Stimulated activated memory B cell treated with anti-CD40 and anti-IgM and Interleukin-4, amounts not matched to agents 10 μg/mL and 1 μg/mL and 100 μg/mL, for 72 hours (primary cell): ENCODE measurements around the gene STXBP4.

Experiments used
- ATAC-seq: fragments of 150-1000 bp; cut with Tn5 transposase; 2 replicates; pipeline ENCODE4 v1.10.0; 2021
- H3K27ac Mint-ChIP-seq: one replicate; pipeline ENCODE4 v1.8.0; 2022; ENCODE audit warnings: mild to moderate bottlenecking, mixed read lengths
- H3K27me3 Mint-ChIP-seq: one replicate; pipeline ENCODE4 v1.8.0; 2022; ENCODE audit warnings: mixed read lengths
- H3K36me3 Mint-ChIP-seq: one replicate; pipeline ENCODE4 v1.8.0; 2022; ENCODE audit warnings: mixed read lengths
- H3K4me1 Mint-ChIP-seq: one replicate; pipeline ENCODE4 v1.8.0; 2022; ENCODE audit warnings: mixed read lengths
- H3K4me3 Mint-ChIP-seq: one replicate; pipeline ENCODE4 v1.8.0; 2022; ENCODE audit warnings: mild to moderate bottlenecking, moderate library complexity, mixed read lengths
- H3K9me3 Mint-ChIP-seq: one replicate; pipeline ENCODE4 v1.8.0; 2022; ENCODE audit warnings: mixed read lengths

STXBP4 gene

GRCh38 chr17:55155856-55156560 lies 187.4 kb downstream of the STXBP4 start:
- Mint-ChIP-seq H3K36me3 (peaks cover 12% of the 10 kb centered on the region), H3K9me3 (no peaks in the 10 kb centered on the region), H3K27ac (no peak overlapping the region), H3K27me3 (no peaks in the 10 kb centered on the region), H3K4me3 (no peak overlapping the region), H3K4me1 (no peaks in the 10 kb centered on the region)
- no peak for ATAC-seq

- no peak for ATAC-seq
- H3K4me1 Mint-ChIP-seq: no peaks in the 10 kb centered on the region
- no peak overlapping the region for H3K4me3 Mint-ChIP-seq
- no peak overlapping the region for H3K27ac Mint-ChIP-seq
- peaks cover 11% of the 10 kb centered on the region for H3K36me3 Mint-ChIP-seq
- H3K9me3 Mint-ChIP-seq: no peaks in the 10 kb centered on the region
- H3K27me3 Mint-ChIP-seq: no peaks in the 10 kb centered on the region
These were observed 188.6 kb downstream of the STXBP4 start for GRCh38 chr17:55157165-55157564.

DNA sequence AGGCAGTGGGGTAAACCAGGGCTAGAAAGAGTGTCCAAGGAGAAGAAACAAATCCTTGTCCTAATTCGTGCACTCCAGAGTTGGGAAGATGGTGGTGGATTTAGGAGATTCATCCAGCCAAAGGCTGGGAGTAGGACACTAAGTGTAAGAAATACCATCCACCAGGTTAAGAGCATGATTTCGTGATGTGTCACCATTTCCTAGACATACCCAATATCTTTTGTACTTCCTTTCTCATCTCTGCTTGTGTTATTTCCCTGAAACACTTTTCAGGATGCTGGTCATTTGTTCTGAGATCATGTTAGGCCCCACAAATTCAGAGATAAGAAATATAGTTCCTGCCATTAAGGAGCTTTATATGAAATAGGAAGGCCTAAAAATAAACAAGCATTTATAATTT lies 189.9 kb downstream of the STXBP4 start:
- H3K27me3 Mint-ChIP-seq: no peaks in the 10 kb centered on the region
- H3K36me3 Mint-ChIP-seq: peaks cover 10% of the 10 kb centered on the region
- peaks cover 4% of the 10 kb centered on the region for H3K4me1 Mint-ChIP-seq
- no peak for ATAC-seq
- H3K9me3 Mint-ChIP-seq: no peaks in the 10 kb centered on the region
- no peak overlapping the region for H3K4me3 Mint-ChIP-seq
- H3K27ac Mint-ChIP-seq: no peak overlapping the region

GRCh38 chr17:55159251-55159650 lies 190.7 kb downstream of the STXBP4 start:
- Mint-ChIP-seq H3K36me3 (peaks cover 11% of the 10 kb centered on the region), H3K27me3 (no peaks in the 10 kb centered on the region), H3K27ac (no peak overlapping the region), H3K4me3 (no peak overlapping the region), H3K4me1 (peaks cover 6% of the 10 kb centered on the region), H3K9me3 (no peaks in the 10 kb centered on the region)
- ATAC-seq: no peak

DNA sequence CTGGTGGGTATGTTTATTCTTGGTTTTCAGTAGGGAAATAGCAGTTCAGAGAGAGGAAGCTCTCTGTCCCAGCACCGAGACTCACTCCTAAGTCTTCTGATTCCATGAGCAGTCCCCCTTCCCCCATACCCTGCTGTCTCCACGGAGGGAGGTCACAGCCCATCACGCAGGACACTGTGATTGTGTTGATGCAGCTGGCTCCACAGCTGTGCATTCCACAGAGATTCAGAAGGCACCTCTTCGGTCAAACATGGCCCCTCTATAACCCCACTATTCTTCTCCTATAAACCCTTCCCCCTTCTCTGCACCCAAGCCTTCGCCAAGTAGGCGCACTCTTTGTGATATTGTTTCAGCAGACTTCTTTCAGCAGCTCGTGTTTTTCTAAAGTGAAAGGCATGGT lies 191.9 kb downstream of the STXBP4 start:
- peaks cover 11% of the 10 kb centered on the region for H3K36me3 Mint-ChIP-seq
- H3K4me1 Mint-ChIP-seq: peaks cover 6% of the 10 kb centered on the region
- ATAC-seq: no peak
- H3K4me3 Mint-ChIP-seq: no peak overlapping the region
- no peaks in the 10 kb centered on the region for H3K27me3 Mint-ChIP-seq
- H3K27ac Mint-ChIP-seq: no peak overlapping the region
- no peaks in the 10 kb centered on the region for H3K9me3 Mint-ChIP-seq

DNA sequence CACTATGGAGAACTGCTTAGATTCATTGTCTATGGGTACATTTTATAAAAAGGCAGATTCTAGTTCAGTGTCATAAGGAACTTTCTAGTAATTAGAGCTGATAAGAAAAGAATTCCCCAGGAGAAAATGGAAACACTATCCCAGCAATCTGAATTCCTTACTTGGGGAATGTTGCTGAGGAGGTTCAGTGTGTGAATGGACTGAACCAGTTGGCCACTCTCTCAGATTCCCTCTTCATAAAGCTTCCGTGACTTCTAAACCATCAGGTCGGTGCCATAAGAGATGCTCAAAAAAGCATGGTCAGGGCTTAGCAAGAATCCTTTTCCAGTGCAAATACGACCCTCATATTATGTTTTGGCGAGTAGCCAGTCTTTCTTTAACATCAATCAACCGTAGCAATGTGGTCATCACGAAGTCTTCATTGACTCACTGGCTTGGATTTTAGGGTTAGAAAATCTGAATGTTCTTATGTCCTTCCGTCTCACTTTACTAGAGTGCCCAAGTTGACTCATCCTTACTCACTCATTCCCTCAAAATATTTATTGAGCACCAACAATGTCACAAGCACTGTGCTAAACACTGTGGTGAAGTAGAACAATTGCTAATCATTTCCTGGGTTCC lies 193.5 kb downstream of the STXBP4 start:
- ATAC-seq: no peak
- peaks cover 17% of the 10 kb centered on the region for H3K36me3 Mint-ChIP-seq
- no peaks in the 10 kb centered on the region for H3K27me3 Mint-ChIP-seq
- H3K27ac Mint-ChIP-seq: no peak overlapping the region
- H3K9me3 Mint-ChIP-seq: no peaks in the 10 kb centered on the region
- H3K4me1 Mint-ChIP-seq: peaks cover 6% of the 10 kb centered on the region
- no peak overlapping the region for H3K4me3 Mint-ChIP-seq

- peaks cover 9% of the 10 kb centered on the region for H3K4me1 Mint-ChIP-seq
- H3K36me3 Mint-ChIP-seq: peaks cover 17% of the 10 kb centered on the region
- no peak overlapping the region for H3K4me3 Mint-ChIP-seq
- no peak overlapping the region for H3K27ac Mint-ChIP-seq
- H3K9me3 Mint-ChIP-seq: no peaks in the 10 kb centered on the region
- H3K27me3 Mint-ChIP-seq: no peaks in the 10 kb centered on the region
- ATAC-seq: no peak
These were observed 194.0 kb downstream of the STXBP4 start for GRCh38 chr17:55162556-55162946.

DNA sequence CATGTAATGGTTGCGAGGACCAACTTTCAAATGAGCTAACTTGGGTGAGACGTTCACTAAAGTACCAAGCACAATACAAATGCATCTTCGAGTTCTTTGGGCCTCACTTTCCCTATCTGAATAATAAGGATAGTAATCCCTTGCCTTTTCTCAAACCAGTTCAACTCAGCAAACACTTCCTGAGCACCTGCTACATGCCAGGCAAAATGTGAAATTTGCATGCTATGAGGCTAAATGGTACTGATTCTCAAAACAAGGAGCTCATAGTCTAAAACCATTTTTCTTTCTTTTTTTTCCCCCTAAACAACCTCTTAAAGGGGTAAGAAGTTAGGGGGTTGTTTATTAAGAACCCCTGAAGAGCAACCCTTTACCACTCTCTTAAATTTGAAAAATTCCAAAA lies 194.8 kb downstream of the STXBP4 start:
- Mint-ChIP-seq H3K36me3 (peaks cover 17% of the 10 kb centered on the region), H3K27me3 (no peaks in the 10 kb centered on the region), H3K4me1 (peaks cover 11% of the 10 kb centered on the region), H3K27ac (no peak overlapping the region), H3K4me3 (no peak overlapping the region), H3K9me3 (no peaks in the 10 kb centered on the region)
- no peak for ATAC-seq

GRCh38 chr17:55166506-55166905 lies 197.9 kb downstream of the STXBP4 start:
- Mint-ChIP-seq H3K36me3 (peaks cover 10% of the 10 kb centered on the region), H3K4me1 (peaks cover 22% of the 10 kb centered on the region), H3K27ac (no peak overlapping the region), H3K9me3 (no peaks in the 10 kb centered on the region), H3K27me3 (no peaks in the 10 kb centered on the region), H3K4me3 (no peak overlapping the region)
- no peak for ATAC-seq

DNA sequence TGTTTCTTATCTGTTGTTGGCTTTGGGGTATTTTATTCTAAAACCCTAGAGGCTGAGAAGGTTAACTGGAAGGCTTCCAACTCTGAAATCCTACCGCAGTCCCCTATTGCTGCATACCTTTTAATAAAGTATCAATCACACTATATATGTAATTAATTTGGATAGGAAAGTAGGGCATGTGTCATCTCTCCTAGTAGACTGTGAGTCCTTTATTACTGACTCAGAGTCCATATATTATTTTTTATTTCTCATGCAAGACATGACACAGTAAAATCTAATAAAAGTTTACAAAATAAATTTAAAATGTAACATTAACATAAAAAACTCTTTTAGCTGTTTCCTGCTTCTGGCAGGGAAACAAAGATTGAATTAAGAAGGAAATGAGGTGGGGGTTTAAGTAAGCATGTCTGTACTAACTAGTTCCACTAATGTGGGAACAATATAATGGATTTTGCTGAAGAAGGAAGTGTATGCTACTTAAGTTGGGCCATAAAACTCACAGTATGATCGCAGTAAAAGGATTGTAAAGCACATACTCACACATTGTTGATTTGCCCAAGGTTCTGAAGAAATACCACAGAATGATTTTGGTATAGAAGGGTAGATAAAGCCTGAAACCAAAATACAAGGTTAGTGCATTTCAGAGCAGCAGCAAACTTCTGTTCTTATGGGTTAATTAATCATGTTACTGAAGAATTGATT lies 198.6 kb downstream of the STXBP4 start:
- Mint-ChIP-seq H3K27me3 (no peaks in the 10 kb centered on the region), H3K9me3 (no peaks in the 10 kb centered on the region), H3K4me1 (peaks cover 27% of the 10 kb centered on the region), H3K4me3 (no peak overlapping the region), H3K27ac (no peak overlapping the region), H3K36me3 (peaks cover 10% of the 10 kb centered on the region)
- ATAC-seq: no peak

DNA sequence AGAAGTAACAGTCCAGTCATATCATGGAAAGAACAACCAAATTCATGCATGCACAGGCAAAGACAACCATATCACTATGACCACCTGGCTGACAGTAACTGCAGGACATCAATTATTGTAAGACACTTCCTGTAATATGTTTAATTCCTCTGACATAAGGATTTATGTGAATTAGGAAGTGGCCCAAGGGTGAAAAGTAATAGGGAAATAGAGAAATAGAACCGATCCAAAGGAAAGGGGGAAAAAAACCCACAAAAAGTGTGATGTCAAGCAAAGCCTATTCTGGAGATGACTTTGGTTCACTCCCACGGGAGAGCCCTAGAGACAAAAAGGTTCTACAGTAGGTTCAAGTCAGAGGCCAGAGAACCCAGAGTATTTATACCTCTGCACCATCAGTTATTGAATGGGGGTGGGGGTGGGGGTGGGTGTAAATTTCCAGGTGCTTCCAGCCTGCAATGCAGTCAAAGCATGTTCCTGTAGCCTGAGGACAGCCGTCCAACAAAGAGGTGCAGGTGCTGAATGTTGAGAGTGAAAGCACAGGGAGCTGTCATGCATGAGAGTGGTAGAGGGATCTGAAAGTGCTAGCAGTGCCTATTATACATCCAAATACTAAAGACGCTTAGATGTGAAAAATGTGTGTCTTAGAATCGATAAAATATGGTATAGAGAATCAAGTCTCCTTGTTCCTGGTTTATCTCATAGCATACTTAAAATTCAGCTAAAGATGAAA lies 200.6 kb downstream of the STXBP4 start:
- Mint-ChIP-seq H3K27ac (no peak overlapping the region), H3K36me3 (peaks cover 7% of the 10 kb centered on the region), H3K4me3 (no peak overlapping the region), H3K9me3 (no peaks in the 10 kb centered on the region), H3K4me1 (peaks cover 24% of the 10 kb centered on the region), H3K27me3 (no peaks in the 10 kb centered on the region)
- ATAC-seq: peak; percentile 89

- no peak for ATAC-seq
- H3K4me3 Mint-ChIP-seq: no peak overlapping the region
- peaks cover 41% of the 10 kb centered on the region for H3K4me1 Mint-ChIP-seq
- H3K9me3 Mint-ChIP-seq: no peaks in the 10 kb centered on the region
- H3K27me3 Mint-ChIP-seq: no peaks in the 10 kb centered on the region
- H3K36me3 Mint-ChIP-seq: peaks cover 9% of the 10 kb centered on the region
- no peak overlapping the region for H3K27ac Mint-ChIP-seq
These were observed 203.2 kb downstream of the STXBP4 start for GRCh38 chr17:55171634-55172328.

GRCh38 chr17:55172612-55173011 lies 204.0 kb downstream of the STXBP4 start:
- peaks cover 43% of the 10 kb centered on the region for H3K4me1 Mint-ChIP-seq
- no peaks in the 10 kb centered on the region for H3K27me3 Mint-ChIP-seq
- no peaks in the 10 kb centered on the region for H3K9me3 Mint-ChIP-seq
- H3K36me3 Mint-ChIP-seq: peaks cover 9% of the 10 kb centered on the region
- H3K4me3 Mint-ChIP-seq: no peak overlapping the region
- no peak for ATAC-seq
- H3K27ac Mint-ChIP-seq: no peak overlapping the region

DNA sequence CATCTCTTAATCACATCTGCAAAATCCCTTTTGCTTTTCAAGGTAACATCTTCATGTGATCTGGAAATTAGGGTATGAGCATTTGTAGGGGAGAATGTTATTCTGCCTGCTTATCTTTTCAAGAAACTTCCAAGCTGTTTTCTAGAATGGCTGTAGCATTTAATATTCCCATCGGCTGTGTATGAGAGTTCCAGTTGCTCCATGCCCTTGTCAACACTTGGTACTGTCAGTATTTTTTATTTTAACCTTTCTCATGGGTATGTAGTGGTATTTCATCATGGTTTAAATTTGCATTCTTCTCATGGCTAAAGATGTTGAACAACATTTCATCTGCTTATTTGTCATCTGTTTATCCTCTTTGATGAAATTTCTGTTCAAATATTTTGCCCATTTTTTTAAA lies 205.6 kb downstream of the STXBP4 start:
- no peak for ATAC-seq
- H3K4me1 Mint-ChIP-seq: peaks cover 34% of the 10 kb centered on the region
- no peak overlapping the region for H3K27ac Mint-ChIP-seq
- H3K4me3 Mint-ChIP-seq: no peak overlapping the region
- peaks cover 9% of the 10 kb centered on the region for H3K36me3 Mint-ChIP-seq
- no peaks in the 10 kb centered on the region for H3K27me3 Mint-ChIP-seq
- no peaks in the 10 kb centered on the region for H3K9me3 Mint-ChIP-seq
